C4-2B (cell line): ENCODE results near the gene ARX.

ENCODE experiments used
- H3K27ac ChIP-seq: fragments of 450-650 bp; 2 replicates; pipeline ENCODE4 v1.5.1; 2017
- ZFX ChIP-seq: fragments of 450-650 bp; IDR thresholded peaks from 2 replicates; pipeline ENCODE4 v1.6.1; 2017
- TF ChIP-seq, protein P1 (sequence below): fragments of 450-650 bp; conservative IDR thresholded peaks from 2 replicates; pipeline ENCODE4 v1.5.1; 2017; ENCODE audit warnings: mild to moderate bottlenecking

ARX gene

GRCh38 chrX:24982306-24982965 is 33.3 kb downstream of the ARX start:
- TF ChIP-seq, protein P1, sequence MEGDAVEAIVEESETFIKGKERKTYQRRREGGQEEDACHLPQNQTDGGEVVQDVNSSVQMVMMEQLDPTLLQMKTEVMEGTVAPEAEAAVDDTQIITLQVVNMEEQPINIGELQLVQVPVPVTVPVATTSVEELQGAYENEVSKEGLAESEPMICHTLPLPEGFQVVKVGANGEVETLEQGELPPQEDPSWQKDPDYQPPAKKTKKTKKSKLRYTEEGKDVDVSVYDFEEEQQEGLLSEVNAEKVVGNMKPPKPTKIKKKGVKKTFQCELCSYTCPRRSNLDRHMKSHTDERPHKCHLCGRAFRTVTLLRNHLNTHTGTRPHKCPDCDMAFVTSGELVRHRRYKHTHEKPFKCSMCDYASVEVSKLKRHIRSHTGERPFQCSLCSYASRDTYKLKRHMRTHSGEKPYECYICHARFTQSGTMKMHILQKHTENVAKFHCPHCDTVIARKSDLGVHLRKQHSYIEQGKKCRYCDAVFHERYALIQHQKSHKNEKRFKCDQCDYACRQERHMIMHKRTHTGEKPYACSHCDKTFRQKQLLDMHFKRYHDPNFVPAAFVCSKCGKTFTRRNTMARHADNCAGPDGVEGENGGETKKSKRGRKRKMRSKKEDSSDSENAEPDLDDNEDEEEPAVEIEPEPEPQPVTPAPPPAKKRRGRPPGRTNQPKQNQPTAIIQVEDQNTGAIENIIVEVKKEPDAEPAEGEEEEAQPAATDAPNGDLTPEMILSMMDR, result no peak
- no peak overlapping the region for H3K27ac ChIP-seq

DNA sequence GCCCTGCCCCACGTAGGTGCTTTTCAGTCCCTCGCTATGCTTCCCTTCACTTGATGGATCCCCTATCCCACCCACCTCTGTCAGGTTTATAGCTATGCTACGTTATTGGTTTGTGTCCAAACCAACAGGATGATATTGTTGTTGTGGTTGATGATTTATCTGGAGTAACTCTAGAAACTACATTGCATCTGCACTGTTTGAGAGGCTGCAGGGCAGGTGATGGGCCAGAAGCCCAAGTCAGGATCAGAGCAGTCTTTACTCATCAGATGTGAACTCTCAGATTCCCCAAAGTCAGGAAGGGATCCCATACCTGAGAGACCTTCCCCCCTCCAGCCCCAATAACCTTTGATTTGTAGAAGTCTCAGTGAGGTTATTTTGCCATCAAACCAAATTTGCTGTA is 34.7 kb downstream of the ARX start:
- no peak overlapping the region for H3K27ac ChIP-seq
- TF ChIP-seq, protein P1, result no peak
- no peak for TF ChIP-seq ZFX

DNA sequence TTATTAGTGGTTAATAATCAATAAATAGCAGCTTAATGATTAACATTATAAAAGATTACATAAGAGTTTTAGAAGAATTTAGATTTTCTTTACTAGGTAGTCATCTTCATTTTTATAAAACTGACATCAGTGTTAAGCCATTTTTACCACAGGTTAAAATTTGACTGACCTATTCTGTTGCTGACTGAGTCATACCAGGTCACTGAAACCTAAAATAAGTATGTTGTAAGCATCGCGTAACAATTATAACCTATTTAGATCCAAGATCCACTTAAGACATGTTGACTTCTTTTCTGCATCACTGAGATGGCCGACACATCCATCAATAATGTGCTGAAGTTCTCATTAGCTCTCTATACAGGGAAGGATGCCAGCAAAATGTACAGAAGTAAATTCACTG is 36.7 kb downstream of the ARX start:
- TF ChIP-seq ZFX, result no peak
- TF ChIP-seq, protein P1, result no peak
- H3K27ac ChIP-seq, result no peak overlapping the region

DNA sequence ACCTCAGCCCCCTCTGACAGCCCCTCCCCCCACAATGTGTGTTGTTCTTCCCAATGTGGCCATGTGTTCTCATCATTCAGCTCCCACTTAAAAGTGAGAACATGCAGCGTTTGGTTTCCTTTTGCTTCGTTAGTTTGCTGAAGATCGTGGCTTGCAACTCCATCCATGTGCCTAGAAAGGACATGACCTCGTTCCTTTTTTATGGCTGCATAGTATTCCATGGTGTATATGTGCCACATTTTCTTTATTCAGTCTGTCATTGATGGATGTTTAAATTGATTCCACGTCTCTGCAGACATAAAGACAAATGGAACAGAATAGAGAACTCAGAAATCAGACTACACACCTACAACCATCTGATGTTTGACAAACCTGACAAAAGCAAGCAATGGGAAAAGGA is 46.0 kb downstream of the ARX start:
- no peak overlapping the region for H3K27ac ChIP-seq
- TF ChIP-seq ZFX, result no peak
- TF ChIP-seq, protein P1, result no peak

GRCh38 chrX:24965372-24965771 is 50.4 kb downstream of the ARX start:
- H3K27ac ChIP-seq, result no peak overlapping the region
- TF ChIP-seq, protein P1, result no peak

- TF ChIP-seq, protein P1, result no peak
- no peak for TF ChIP-seq ZFX
- H3K27ac ChIP-seq, result no peak overlapping the region
Measured at GRCh38 chrX:24963823-24964222, 51.9 kb downstream of the ARX start.

- TF ChIP-seq, protein P1, result no peak
- no peak for TF ChIP-seq ZFX
- H3K27ac ChIP-seq, result no peak overlapping the region
Measured at GRCh38 chrX:24961809-24962208, 54.0 kb downstream of the ARX start.
